Thymus (tissue), 11 donors: ENCODE measurements around the gene PRKN. TPM values are rescaled to one million over a fixed set of nuclear protein-coding genes. Genes with fewer than 3 reads are reported as not detected.

ENCODE experiments used
- DNase-seq, 9 donors: peaks; one replicate each; pipeline ENCODE4 v3.0.0-alpha.2; 2013; ENCODE audit warnings: low spot score in 9 of 9, low read depth in 6 of 9, missing footprints in 1 of 9
- H3K27ac ChIP-seq, 2 donors: one replicate each; pipeline ENCODE4 v1.5.1; 2013; ENCODE audit warnings: control low read depth in 1 of 2, low read depth in 1 of 2, low read length in 1 of 2, mild to moderate bottlenecking in 1 of 2, moderate library complexity in 1 of 2
- H3K27me3 ChIP-seq, 2 donors: one replicate each; pipeline ENCODE4 v1.5.1; 2013; ENCODE audit warnings: low read length in 1 of 2; ENCODE audit not compliant: control insufficient read depth in 2 of 2, insufficient read depth in 1 of 2
- H3K36me3 ChIP-seq, 2 donors: one replicate each; pipeline ENCODE4 v1.5.1; 2013; ENCODE audit warnings: low read length in 1 of 2, mild to moderate bottlenecking in 1 of 2, moderate library complexity in 1 of 2; ENCODE audit not compliant: control insufficient read depth in 2 of 2, insufficient read depth in 2 of 2
- H3K4me1 ChIP-seq, 2 donors: one replicate each; pipeline ENCODE4 v1.5.1; 2013; ENCODE audit warnings: low read length in 2 of 2; ENCODE audit not compliant: control insufficient read depth in 2 of 2, insufficient read depth in 2 of 2
- H3K4me3 ChIP-seq, 2 donors: one replicate each; pipeline ENCODE4 v1.5.1; 2013; ENCODE audit warnings: low read length in 2 of 2, control low read depth in 1 of 2, mild to moderate bottlenecking in 1 of 2
- H3K9me3 ChIP-seq, 2 donors: one replicate each; pipeline ENCODE4 v1.5.1; 2013; ENCODE audit warnings: low read length in 1 of 2, mild to moderate bottlenecking in 1 of 2; ENCODE audit not compliant: control insufficient read depth in 2 of 2, insufficient read depth in 1 of 2
- WGBS: extraction: QIAGEN DNeasy Blood & Tissue Kit; methylation state at CpG from one replicate; pipeline ENCODE4 v1.1.7; 2013; 5-methylcytosine and 5-hydroxymethylcytosine counted together
- polyA plus RNA-seq: library from polyadenylated mRNA; stranded (reverse); fragments of 200-250 nt; gene quantifications from one replicate; pipeline ENCODE4 v1.2.3, GENCODE V29; 2013
- total RNA-seq: library from RNA; stranded (reverse); fragments of 120-200 nt; gene quantifications from one replicate; pipeline ENCODE4 v1.2.4, GENCODE V29; 2013
- donor health status: healthy.

PRKN gene
- total and polyA plus RNA-seq, 2 donors, result 0.48 to 0.71 TPM

- no peaks in the 10 kb centered on the region for H3K36me3 ChIP-seq
- no peak for DNase-seq
- WGBS, result 94% methylated on average over 5 of the region's 5 CpGs
- no peaks in the 10 kb centered on the region for H3K4me1 ChIP-seq
- no peak overlapping the region for H3K4me3 ChIP-seq
- H3K27ac ChIP-seq, result no peak overlapping the region
- H3K9me3 ChIP-seq, result no peaks in the 10 kb centered on the region
- no peaks in the 10 kb centered on the region for H3K27me3 ChIP-seq
Measured at GRCh38 chr6:161400671-161401070, 1326.9 kb downstream of the PRKN start.

- no peaks in the 10 kb centered on the region for H3K36me3 ChIP-seq
- no peak overlapping the region for H3K27ac ChIP-seq
- H3K27me3 ChIP-seq, result no peaks in the 10 kb centered on the region
- no peak overlapping the region for H3K4me3 ChIP-seq
- no peaks in the 10 kb centered on the region for H3K4me1 ChIP-seq
- 93% methylated on average over 6 of the region's 6 CpGs for WGBS
- H3K9me3 ChIP-seq, result no peaks in the 10 kb centered on the region
- DNase-seq, result no peak
Measured at GRCh38 chr6:161396539-161396938, 1331.0 kb downstream of the PRKN start.

- WGBS, result 91% methylated on average over 9 of the region's 9 CpGs
- no peak overlapping the region for H3K27ac ChIP-seq
- no peaks in the 10 kb centered on the region for H3K4me1 ChIP-seq
- no peak for DNase-seq
- no peaks in the 10 kb centered on the region for H3K36me3 ChIP-seq
- H3K4me3 ChIP-seq, result no peak overlapping the region
- no peaks in the 10 kb centered on the region for H3K27me3 ChIP-seq
- H3K9me3 ChIP-seq, result no peaks in the 10 kb centered on the region
Measured at GRCh38 chr6:161395716-161396231, 1331.8 kb downstream of the PRKN start.

GRCh38 chr6:161394437-161394836, 1333.1 kb downstream of the PRKN start:
- H3K4me1 ChIP-seq, result no peaks in the 10 kb centered on the region
- H3K27me3 ChIP-seq, result no peaks in the 10 kb centered on the region
- 83% methylated on average over 5 of the region's 5 CpGs for WGBS
- H3K27ac ChIP-seq, result no peak overlapping the region
- DNase-seq, result no peak
- H3K36me3 ChIP-seq, result no peaks in the 10 kb centered on the region
- H3K4me3 ChIP-seq, result no peak overlapping the region
- H3K9me3 ChIP-seq, result no peaks in the 10 kb centered on the region

- no peaks in the 10 kb centered on the region for H3K4me1 ChIP-seq
- no peak overlapping the region for H3K4me3 ChIP-seq
- no peak overlapping the region for H3K27ac ChIP-seq
- peak in 7 of 9 donors; percentile 26 to 68 (median 29) for DNase-seq
- no peaks in the 10 kb centered on the region for H3K9me3 ChIP-seq
- no peaks in the 10 kb centered on the region for H3K27me3 ChIP-seq
- WGBS, result 25% methylated on average over 7 of the region's 7 CpGs
- H3K36me3 ChIP-seq, result no peaks in the 10 kb centered on the region
Measured at GRCh38 chr6:161393839-161394364, 1333.7 kb downstream of the PRKN start.

- Histone ChIP-seq H3K27me3 (no peaks in the 10 kb centered on the region), H3K27ac (no peak overlapping the region), H3K4me1 (no peaks in the 10 kb centered on the region), H3K36me3 (no peaks in the 10 kb centered on the region), H3K4me3 (no peak overlapping the region), H3K9me3 (no peaks in the 10 kb centered on the region)
- DNase-seq, result no peak
- WGBS, result 90% methylated on average over 3 of the region's 3 CpGs
Measured at GRCh38 chr6:161393292-161393691, 1334.3 kb downstream of the PRKN start.

GRCh38 chr6:161389756-161390155, 1337.8 kb downstream of the PRKN start:
- Histone ChIP-seq H3K27ac (no peak overlapping the region), H3K4me3 (no peak overlapping the region), H3K36me3 (no peaks in the 10 kb centered on the region), H3K4me1 (no peaks in the 10 kb centered on the region), H3K9me3 (peaks cover 0 to 4% of the 10 kb centered on the region in 2 donors), H3K27me3 (no peaks in the 10 kb centered on the region)
- 88% methylated on average over 3 of the region's 3 CpGs for WGBS
- DNase-seq, result no peak

GRCh38 chr6:161383951-161384350, 1343.6 kb downstream of the PRKN start:
- Histone ChIP-seq H3K9me3 (peaks cover 0 to 4% of the 10 kb centered on the region in 2 donors), H3K27me3 (no peaks in the 10 kb centered on the region), H3K4me3 (no peak overlapping the region), H3K36me3 (no peaks in the 10 kb centered on the region), H3K27ac (no peak overlapping the region), H3K4me1 (no peaks in the 10 kb centered on the region)
- 98% methylated on average over 6 of the region's 6 CpGs for WGBS
- DNase-seq, result no peak

GRCh38 chr6:161379834-161380582, 1347.6 kb downstream of the PRKN start:
- H3K27ac ChIP-seq, result no peak overlapping the region
- H3K4me3 ChIP-seq, result no peak overlapping the region
- 75% methylated on average over 8 of the region's 8 CpGs for WGBS
- H3K27me3 ChIP-seq, result no peaks in the 10 kb centered on the region
- H3K36me3 ChIP-seq, result no peaks in the 10 kb centered on the region
- DNase-seq, result no peak
- H3K9me3 ChIP-seq, result no peaks in the 10 kb centered on the region
- no peaks in the 10 kb centered on the region for H3K4me1 ChIP-seq
